Hematopoietic multipotent progenitor cell treated with erythropoietin and hydrocortisone succinate and interleukin-3 and kit ligand, for 17 days (in vitro differentiated cells): Measurements from ENCODE around the gene SLC6A14.

Experiments used
- DNase-seq: peaks from one replicate; pipeline ENCODE4 v3.0.0-alpha.2; 2015; ENCODE audit warnings: low spot score

SLC6A14 gene

DNA sequence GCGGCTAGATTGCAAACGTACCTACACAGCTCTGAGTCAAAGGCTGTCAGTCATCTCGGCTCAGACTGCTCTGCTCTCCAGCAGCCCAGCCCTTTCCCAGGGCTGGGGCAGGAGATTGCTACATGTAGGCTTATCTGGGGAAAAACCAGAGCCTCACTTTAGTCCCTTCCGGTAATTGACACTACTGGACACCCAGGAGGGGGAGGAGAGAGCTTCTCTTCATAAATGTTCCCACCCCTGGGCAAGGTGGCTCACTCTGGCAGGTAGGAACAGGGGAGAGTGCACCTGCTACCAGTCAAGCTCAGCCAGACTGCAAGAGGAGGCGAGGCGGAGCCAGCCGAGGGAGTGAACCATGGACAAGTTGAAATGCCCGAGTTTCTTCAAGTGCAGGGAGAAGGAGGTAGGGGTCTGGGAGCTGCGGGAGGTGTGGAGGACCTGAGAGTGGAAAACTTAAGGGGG, at the start of gene SLC6A14:
Gene SLC6A14, plus strand, starts transcription at position 249 of the 459 bp plus-strand sequence. Its CDS starts 104 bp downstream, at position 353.
- no peak for DNase-seq

DNA sequence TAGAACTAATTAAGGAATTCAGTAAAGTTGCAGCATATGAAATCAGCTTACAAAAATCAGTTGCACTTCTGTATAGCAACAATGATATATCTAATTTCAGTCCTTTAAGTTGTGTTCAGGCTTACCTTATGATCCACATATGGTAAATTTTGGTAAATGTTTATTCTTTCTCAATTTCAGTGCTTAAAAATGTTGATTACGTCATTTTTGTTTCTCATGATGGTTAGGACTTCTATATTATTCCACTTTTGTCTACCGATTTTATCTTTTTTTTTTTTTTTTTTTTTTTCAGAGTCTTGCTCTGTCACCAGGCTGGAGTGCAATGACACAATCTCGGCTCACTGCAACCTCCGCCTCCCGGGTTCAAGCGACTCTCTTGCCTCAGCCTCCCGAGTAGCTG, 40.7 kb upstream of the SLC6A14 start:
- no peak for DNase-seq

- DNase-seq, result no peak
Observed at GRCh38 chrX:116399681-116400080, 36.7 kb upstream of the SLC6A14 start.

GRCh38 chrX:116409219-116409618, 27.2 kb upstream of the SLC6A14 start:
- no peak for DNase-seq

DNA sequence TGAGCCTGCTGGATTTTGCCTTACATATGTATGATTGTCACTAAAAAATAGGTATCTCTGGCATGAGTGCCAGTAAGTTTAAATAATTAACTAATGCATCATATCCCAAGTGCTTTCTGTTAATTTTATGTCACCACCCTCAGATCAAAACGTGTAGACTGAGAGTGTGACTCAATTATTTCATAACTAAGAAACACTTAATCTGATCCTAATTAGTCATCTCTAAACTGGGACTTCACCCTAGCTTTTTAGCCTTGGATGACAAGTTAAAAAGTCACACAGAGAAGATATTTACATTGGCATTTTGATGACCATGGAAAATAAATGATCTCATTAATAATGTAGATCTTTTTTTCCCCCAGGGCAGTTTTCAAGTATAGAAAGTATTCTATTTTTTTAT, 23.1 kb upstream of the SLC6A14 start:
- no peak for DNase-seq

- DNase-seq, result no peak
Observed at GRCh38 chrX:116417214-116417613, 19.2 kb upstream of the SLC6A14 start.

DNA sequence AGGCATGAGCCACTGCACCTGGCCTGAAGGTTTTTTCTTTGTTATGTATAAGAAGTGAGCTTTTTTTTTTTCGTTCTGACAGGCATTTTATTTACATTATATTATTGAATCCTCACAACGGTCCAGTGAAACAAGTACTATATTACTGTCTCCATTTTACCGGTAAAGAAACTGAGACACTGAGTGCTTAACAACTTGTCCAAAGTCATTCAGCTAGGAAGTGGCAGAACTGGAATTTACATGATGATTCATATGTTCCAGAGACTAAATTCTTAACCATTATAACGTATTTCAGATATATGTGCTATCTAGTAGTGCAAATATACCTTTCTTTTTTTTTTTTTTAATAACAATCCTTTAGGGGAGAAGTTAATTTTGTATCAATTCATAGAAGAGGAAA, 18.4 kb upstream of the SLC6A14 start:
- no peak for DNase-seq

DNA sequence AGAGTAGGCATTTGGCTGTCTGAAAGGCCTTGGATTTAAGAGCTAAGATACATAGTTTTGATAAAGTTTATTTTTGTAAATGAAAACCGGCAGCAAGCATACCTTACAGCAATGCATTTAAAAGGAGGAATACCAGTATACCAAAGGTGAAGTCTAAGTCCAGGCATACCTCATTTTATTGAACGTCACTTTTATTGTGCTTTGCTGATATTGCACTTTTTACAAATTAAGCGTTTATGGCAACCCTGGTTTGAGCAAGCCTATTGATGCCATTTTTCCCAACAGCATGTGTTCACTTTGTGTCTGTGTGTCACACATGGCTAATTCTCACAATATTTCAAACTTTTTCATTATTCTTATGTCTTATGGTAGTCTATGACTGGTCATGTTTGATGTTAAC, 8.4 kb upstream of the SLC6A14 start:
- DNase-seq, result no peak

- DNase-seq, result no peak
Observed at GRCh38 chrX:116435597-116435996, 809 bp upstream of the SLC6A14 start.

- DNase-seq, result no peak
Observed at GRCh38 chrX:116449156-116449555, 12.8 kb downstream of the SLC6A14 start.

- no peak for DNase-seq
Observed at GRCh38 chrX:116462822-116463221, 26.4 kb downstream of the SLC6A14 start, which contains the start of gene CT83. CT83 (minus strand) TSS chrX:116462976; CDS start chrX:116462856, 120 bp downstream.

DNA sequence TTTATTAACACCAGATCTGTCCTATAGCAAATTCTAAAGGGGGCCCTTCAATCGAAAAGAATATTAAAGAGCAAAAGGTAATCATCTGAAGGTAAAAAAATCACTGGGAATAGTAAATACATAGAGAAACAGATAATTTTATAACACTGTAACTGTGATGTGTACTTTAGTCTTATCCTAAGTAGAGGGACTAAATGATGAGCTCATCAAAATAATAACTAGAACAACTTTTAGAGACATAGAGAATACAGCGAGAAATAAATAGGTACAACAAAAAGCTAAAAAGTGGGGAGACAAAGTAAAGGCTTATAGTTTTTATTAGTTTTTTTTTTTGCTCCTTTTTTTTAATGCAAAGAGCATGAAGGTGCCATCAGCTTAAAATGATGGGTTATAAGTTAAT, 43.7 kb downstream of the SLC6A14 start:
- no peak for DNase-seq

DNA sequence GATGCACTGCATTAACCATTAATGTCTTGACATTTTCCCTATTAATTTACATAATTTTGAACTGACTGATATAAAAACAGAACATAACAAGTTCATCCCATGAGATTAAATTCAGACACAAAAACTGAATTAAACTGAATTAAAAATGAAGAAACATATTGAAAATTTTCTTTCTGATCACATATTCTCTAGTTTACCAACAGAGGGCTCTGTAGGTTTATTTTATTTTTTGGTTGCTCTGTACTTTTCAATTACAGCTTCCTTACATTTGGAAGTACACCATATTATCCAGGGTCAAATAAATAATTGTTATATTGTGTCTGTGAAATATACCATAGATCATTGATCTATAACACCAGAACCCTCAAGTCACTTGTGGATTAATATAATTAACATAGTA, 53.7 kb downstream of the SLC6A14 start:
- no peak for DNase-seq

GRCh38 chrX:116493271-116493670, 56.9 kb downstream of the SLC6A14 start:
- no peak for DNase-seq

GRCh38 chrX:116499780-116500179, 63.4 kb downstream of the SLC6A14 start:
- DNase-seq, result no peak
